Measurements from ENCODE around the gene DDN.

GRCh38 chr12:49017891-49018260 is 18.7 kb upstream of the DDN start:
- TF ChIP-seq CHD1 (IDR thresholded peaks at IDR 0.05; ENCODE audit: low read depth, low read length) (no peak), POLR2A (IDR thresholded peaks at IDR 0.05; ENCODE audit: low read depth, low read length) (no peak), NFIC (IDR thresholded peaks at IDR 0.05; ENCODE audit: low read depth, low read length) (no peak), CBFB (IDR thresholded peaks at IDR 0.05; ENCODE audit: low read depth) (no peak), CTCF (IDR thresholded peaks at IDR 0.05 in 2 of 3, conservative IDR thresholded peaks at IDR 0.05 in 1 of 3; ENCODE audit: control insufficient read depth in 2 of 3, extremely low read depth in 1 of 3, insufficient read depth in 1 of 3, low read depth in 3 of 3, low read length in 3 of 3) (no peak), SREBF2 (IDR thresholded peaks at IDR 0.05; ENCODE audit: low read length) (no peak), ATF2 (IDR thresholded peaks at IDR 0.05; ENCODE audit: low read length) (no peak), POU2F2 (IDR thresholded peaks at IDR 0.05; ENCODE audit: borderline replicate concordance, low read depth, low read length) (no peak), POLR2AphosphoS5 (IDR thresholded peaks at IDR 0.05; ENCODE audit: low read length) (no peak), RELB (IDR thresholded peaks at IDR 0.05; ENCODE audit: low read depth) (no peak), ZSCAN29 (IDR thresholded peaks at IDR 0.05) (no peak), EZH2 (IDR thresholded peaks at IDR 0.05; ENCODE audit: borderline replicate concordance, control insufficient read depth, low read depth, low read length) (no peak), CHD2 (IDR thresholded peaks at IDR 0.05; ENCODE audit: borderline replicate concordance, low read depth, low read length) (no peak), SREBF1 (IDR thresholded peaks at IDR 0.05; ENCODE audit: low read length) (no peak)

Data from GM12878 (cell line).